ENCODE results near the gene OR2A42.
"Not testable (repeated sequence)": the region's sequence is repeated elsewhere in the genome, so short reads cannot be mapped to it uniquely, and the experiment has no call there.

The OR2A42 gene

GRCh38 chr7:144220531-144220930 is 18.9 kb downstream of the OR2A42 start:
- DNase-seq (ENCODE audit: low read depth) = not testable (repeated sequence)

- DNase-seq (ENCODE audit: low read depth) = not testable (repeated sequence)
Measured at GRCh38 chr7:144219149-144219548, 20.3 kb downstream of the OR2A42 start.

- DNase-seq (ENCODE audit: low read depth) = not testable (repeated sequence)
Measured at GRCh38 chr7:144218581-144218980, 20.8 kb downstream of the OR2A42 start.

GRCh38 chr7:144217200-144217599 is 22.2 kb downstream of the OR2A42 start:
- not testable (repeated sequence) for DNase-seq (ENCODE audit: low read depth)

GRCh38 chr7:144205306-144205705 is 34.1 kb downstream of the OR2A42 start:
- not testable (repeated sequence) for DNase-seq (ENCODE audit: low read depth)

GRCh38 chr7:144203086-144203485 is 36.3 kb downstream of the OR2A42 start:
- DNase-seq (ENCODE audit: low read depth) = not testable (repeated sequence)

GRCh38 chr7:144201978-144202377 is 37.4 kb downstream of the OR2A42 start:
- DNase-seq (ENCODE audit: low read depth) = not testable (repeated sequence)

- not testable (repeated sequence) for DNase-seq (ENCODE audit: low read depth)
Measured at GRCh38 chr7:144198934-144199333, 40.5 kb downstream of the OR2A42 start.

- DNase-seq (ENCODE audit: low read depth) = not testable (repeated sequence)
Measured at GRCh38 chr7:144195212-144195872, 44.1 kb downstream of the OR2A42 start, which contains the start of gene ARHGEF35. ARHGEF35 (minus strand) TSS chr7:144195833; CDS start chr7:144188383, 7,450 bp downstream.

GRCh38 chr7:144194453-144194852 is 45.0 kb downstream of the OR2A42 start:
- not testable (repeated sequence) for DNase-seq (ENCODE audit: low read depth)

GRCh38 chr7:144193782-144194181 is 45.6 kb downstream of the OR2A42 start:
- not testable (repeated sequence) for DNase-seq (ENCODE audit: low read depth)

- not testable (repeated sequence) for DNase-seq (ENCODE audit: low read depth)
Measured at GRCh38 chr7:144188578-144189171, 50.7 kb downstream of the OR2A42 start.

GRCh38 chr7:144187848-144188247 is 51.6 kb downstream of the OR2A42 start:
- not testable (repeated sequence) for DNase-seq (ENCODE audit: low read depth)

GRCh38 chr7:144183166-144183565 is 56.2 kb downstream of the OR2A42 start, which contains the start of gene CTAGE4:
CTAGE4 (plus strand) TSS chr7:144183466; CDS start chr7:144183504, 38 bp downstream.
- not testable (repeated sequence) for DNase-seq (ENCODE audit: low read depth)

- DNase-seq (ENCODE audit: low read depth) = not testable (repeated sequence)
Measured at GRCh38 chr7:144179165-144179479, 60.3 kb downstream of the OR2A42 start.

GRCh38 chr7:144178380-144179164 is 60.8 kb downstream of the OR2A42 start:
- not testable (repeated sequence) for DNase-seq (ENCODE audit: low read depth)
